Small intestine (tissue), 7 donors: ENCODE data around the gene CITED4. TPM values are rescaled to one million over a fixed set of nuclear protein-coding genes. Genes with fewer than 3 reads are reported as not detected.
A peak's percentile ranks its signal among the peaks of the same experiment; 100 is the strongest.
"Not testable (repeated sequence)": the region's sequence is repeated elsewhere in the genome, so short reads cannot be mapped to it uniquely, and the experiment has no call there.

Experiments used
- DNase-seq, 2 donors: peaks; one replicate each; pipeline versions ENCODE4 v3.0.0 to v3.0.0-alpha.2; 2013
- FAIRE-seq: peaks from 2 replicates; lab custom pipeline; 2012; peaks lifted over from hg19 to GRCh38; lab: Jason Lieb, UNC
- H3K27ac ChIP-seq, 3 donors: one replicate each; pipeline ENCODE4 v1.5.1; 2013; ENCODE audit warnings: low read length in 2 of 3, mild to moderate bottlenecking in 2 of 3, control low read depth in 1 of 3, inconsistent platforms in 1 of 3, low read depth in 1 of 3, moderate library complexity in 1 of 3
- H3K27me3 ChIP-seq, 3 donors: one replicate each; pipeline ENCODE4 v1.6.1; 2013; ENCODE audit warnings: low read length in 3 of 3, inconsistent platforms in 1 of 3; ENCODE audit not compliant: control insufficient read depth in 3 of 3, insufficient read depth in 3 of 3
- H3K36me3 ChIP-seq, 3 donors: one replicate each; pipeline ENCODE4 v1.6.1; 2013; ENCODE audit warnings: low read length in 3 of 3, inconsistent platforms in 1 of 3, low read depth in 1 of 3, mild to moderate bottlenecking in 1 of 3, moderate library complexity in 1 of 3; ENCODE audit not compliant: control insufficient read depth in 3 of 3, insufficient read depth in 2 of 3
- H3K4me1 ChIP-seq, 3 donors: one replicate each; pipeline ENCODE4 v1.6.1; 2013; ENCODE audit warnings: low read length in 2 of 3, inconsistent platforms in 1 of 3, low read depth in 1 of 3, mild to moderate bottlenecking in 1 of 3, moderate library complexity in 1 of 3; ENCODE audit not compliant: control insufficient read depth in 3 of 3, insufficient read depth in 2 of 3
- H3K4me3 ChIP-seq, 3 donors: one replicate each; pipeline ENCODE4 v1.5.1; 2013; ENCODE audit warnings: low read length in 3 of 3, control low read depth in 1 of 3, inconsistent platforms in 1 of 3, low read depth in 1 of 3, mild to moderate bottlenecking in 1 of 3, moderate library complexity in 1 of 3
- H3K9me3 ChIP-seq, 2 donors: one replicate each; pipeline ENCODE4 v1.6.1; 2013; ENCODE audit warnings: low read depth in 1 of 2, low read length in 1 of 2; ENCODE audit not compliant: control insufficient read depth in 2 of 2, insufficient read depth in 1 of 2
- WGBS, 3 donors: extraction: QIAGEN DNeasy Blood & Tissue Kit; methylation state at CpG; one replicate each; pipeline ENCODE4 v1.1.7; 2013; 5-methylcytosine and 5-hydroxymethylcytosine counted together
- polyA plus RNA-seq, 4 donors: library from polyadenylated mRNA; stranded (reverse) in 3 of 4; unstranded in 1 of 4; fragments of 200-250 nt in 3 of 4; fragments of 120-200 nt in 1 of 4; gene quantifications; one replicate each; pipeline versions ENCODE4 v1.2.1 to v1.2.3, GENCODE V29; 2013
- donor health status: healthy with polysubstance abuse.
- donor health status: control.
- donor health status: control.
- donor health status: Bipolar disorder and iron deficiency.
- donor health status: healthy.

CITED4 gene
- polyA plus RNA-seq, 4 donors = 0.54 to 4.9 (median 2.7) TPM; not detected in 1

- Histone ChIP-seq H3K27ac (no peak overlapping the region), H3K27me3 (no peaks in the 10 kb centered on the region), H3K4me3 (no peak overlapping the region), H3K9me3 (no peaks in the 10 kb centered on the region), H3K4me1 (no peaks in the 10 kb centered on the region), H3K36me3 (no peaks in the 10 kb centered on the region)
- 92 to 96% (median 96%) methylated on average over 1 of the region's 1 CpG for WGBS, 3 donors
- no peak for FAIRE-seq
- DNase-seq = no peak
Measured at GRCh38 chr1:40903106-40903505, 40.9 kb upstream of the CITED4 start.

- no peak overlapping the region for H3K27ac ChIP-seq
- no peaks in the 10 kb centered on the region for H3K9me3 ChIP-seq
- DNase-seq (no peak), FAIRE-seq (no peak)
- H3K27me3 ChIP-seq = no peaks in the 10 kb centered on the region
- no peaks in the 10 kb centered on the region for H3K4me1 ChIP-seq
- H3K36me3 ChIP-seq = no peaks in the 10 kb centered on the region
- no peak overlapping the region for H3K4me3 ChIP-seq
- 78 to 84% (median 81%) methylated on average over 18 of the region's 18 CpGs for WGBS, 3 donors
Measured at GRCh38 chr1:40901886-40902852, 40.0 kb upstream of the CITED4 start.

GRCh38 chr1:40899230-40899870 lies 37.2 kb upstream of the CITED4 start:
- H3K27ac ChIP-seq = no peak overlapping the region

GRCh38 chr1:40898431-40898901 lies 36.3 kb upstream of the CITED4 start:
- FAIRE-seq = no peak
- Histone ChIP-seq H3K4me1 (no peaks in the 10 kb centered on the region), H3K27ac (no peak overlapping the region), H3K36me3 (no peaks in the 10 kb centered on the region), H3K27me3 (no peaks in the 10 kb centered on the region), H3K4me3 (no peak overlapping the region), H3K9me3 (peaks cover 0 to 13% of the 10 kb centered on the region in 2 donors)
- DNase-seq = no peak
- 43 to 49% (median 48%) methylated on average over 4 of the region's 4 CpGs for WGBS, 3 donors

More at GRCh38 chr1:40899230-40899870, 37.2 kb upstream of the CITED4 start:
- Histone ChIP-seq H3K36me3 (no peaks in the 10 kb centered on the region), H3K27me3 (no peaks in the 10 kb centered on the region), H3K4me3 (no peak overlapping the region), H3K9me3 (peaks cover 0 to 4% of the 10 kb centered on the region in 2 donors), H3K4me1 (no peaks in the 10 kb centered on the region)
- no peak for FAIRE-seq
- peak in 1 of 2 donors; percentile 14 for DNase-seq
- 30 to 74% (median 65%) methylated on average over 2 of the region's 2 CpGs for WGBS, 3 donors

- DNase-seq (no peak), FAIRE-seq (no peak)
- Histone ChIP-seq H3K9me3 (peaks cover 0 to 16% of the 10 kb centered on the region in 2 donors), H3K4me3 (no peak overlapping the region), H3K27me3 (no peaks in the 10 kb centered on the region), H3K36me3 (no peaks in the 10 kb centered on the region), H3K27ac (no peak overlapping the region), H3K4me1 (no peaks in the 10 kb centered on the region)
- 74 to 85% (median 84%) methylated on average over 4 of the region's 4 CpGs for WGBS, 3 donors
Measured at GRCh38 chr1:40897513-40897912, 35.4 kb upstream of the CITED4 start.

GRCh38 chr1:40896482-40896881 lies 34.3 kb upstream of the CITED4 start:
- Histone ChIP-seq H3K4me3 (no peak overlapping the region), H3K27ac (no peak overlapping the region), H3K36me3 (no peaks in the 10 kb centered on the region), H3K4me1 (no peaks in the 10 kb centered on the region), H3K27me3 (no peaks in the 10 kb centered on the region), H3K9me3 (peaks cover 0 to 16% of the 10 kb centered on the region in 2 donors)
- WGBS, 3 donors = 69 to 75% (median 69%) methylated on average over 3 of the region's 3 CpGs
- DNase-seq (peak; percentile 18 to 19), FAIRE-seq (no peak)

- Histone ChIP-seq H3K36me3 (no peaks in the 10 kb centered on the region), H3K27me3 (peaks cover 0 to under 1% (median 0%) of the 10 kb centered on the region in 3 donors), H3K27ac (no peak overlapping the region), H3K9me3 (peaks cover 0 to 16% of the 10 kb centered on the region in 2 donors), H3K4me1 (no peaks in the 10 kb centered on the region), H3K4me3 (no peak overlapping the region)
- no peak for FAIRE-seq
- WGBS, 3 donors = 59 to 89% (median 85%) methylated on average over 1 of the region's 1 CpG
- no peak for DNase-seq
Measured at GRCh38 chr1:40895601-40896000, 33.4 kb upstream of the CITED4 start.

- not testable (repeated sequence) for DNase-seq, H3K4me1 ChIP-seq, H3K27ac ChIP-seq, FAIRE-seq, H3K27me3 ChIP-seq, H3K4me3 ChIP-seq, H3K36me3 ChIP-seq
- WGBS, 3 donors = 73 to 87% (median 84%) methylated on average over 2 of the region's 2 CpGs
- H3K9me3 ChIP-seq = peaks cover 0 to 16% of the 10 kb centered on the region in 2 donors
Measured at GRCh38 chr1:40894858-40895257, 32.7 kb upstream of the CITED4 start.
